Keratinocyte (primary cell): ENCODE results near the gene SIM2. TPM values are rescaled to one million over a fixed set of nuclear protein-coding genes. Genes with fewer than 3 reads are reported as not detected.

ENCODE experiments used
- DNase-seq: peaks from one replicate; pipeline ENCODE4 v3.0.0-alpha.2; 2011; ENCODE audit warnings: low read depth, missing footprints, low spot score
- FAIRE-seq: peaks from 2 replicates; lab custom pipeline; 2011; peaks lifted over from hg19 to GRCh38; lab: Jason Lieb, UNC
- H2AFZ ChIP-seq: 2 replicates; pipeline ENCODE4 v1.6.0; 2012; ENCODE audit warnings: low read length, control low read depth, inconsistent platforms; ENCODE audit not compliant: control insufficient read depth
- H3K27ac ChIP-seq: 2 replicates; pipeline ENCODE4 v1.5.1; 2011; ENCODE audit warnings: low read length; ENCODE audit not compliant: control insufficient read depth, insufficient read depth
- H3K27me3 ChIP-seq: 3 replicates; pipeline ENCODE4 v1.6.0; 2011; ENCODE audit warnings: low read length; ENCODE audit not compliant: control insufficient read depth, insufficient read depth; ENCODE audit errors: extremely low read depth
- H3K36me3 ChIP-seq, 2 experiments: 2 replicates in 1 of 2; 3 replicates in 1 of 2; pipeline ENCODE4 v1.5.1; 2011; ENCODE audit warnings: low read length in 2 of 2, mild to moderate bottlenecking in 1 of 2; ENCODE audit not compliant: control insufficient read depth in 2 of 2, insufficient read depth in 2 of 2; ENCODE audit errors: extremely low read depth in 1 of 2
- H3K4me1 ChIP-seq: 3 replicates; pipeline ENCODE4 v1.5.1; 2011; ENCODE audit warnings: low read length; ENCODE audit not compliant: control insufficient read depth, insufficient read depth; ENCODE audit errors: extremely low read depth
- H3K4me2 ChIP-seq: 3 replicates; pipeline ENCODE4 v1.6.0; 2011; ENCODE audit warnings: low read depth, low read length; ENCODE audit not compliant: control insufficient read depth, insufficient read depth; ENCODE audit errors: extremely low read depth
- H3K4me3 ChIP-seq, 3 experiments: fragments of 200-600 bp in 1 of 3; sonication (generic) in 1 of 3; 2 replicates in 2 of 3; 3 replicates in 1 of 3; pipeline ENCODE4 v1.5.1; 2011 to 2016; ENCODE audit warnings: low read length in 3 of 3, mild to moderate bottlenecking in 3 of 3, control low read depth in 2 of 3, inconsistent platforms in 1 of 3, low read depth in 1 of 3, mixed read lengths in 1 of 3, mixed run types in 1 of 3, moderate library complexity in 1 of 3; ENCODE audit not compliant: control insufficient read depth in 2 of 3, insufficient read depth in 2 of 3; ENCODE audit errors: extremely low read depth in 1 of 3
- H3K79me2 ChIP-seq: 2 replicates; pipeline ENCODE4 v1.6.0; 2012; ENCODE audit warnings: low read length; ENCODE audit not compliant: control insufficient read depth, insufficient read depth
- H3K9ac ChIP-seq: 3 replicates; pipeline ENCODE4 v1.6.0; 2011; ENCODE audit warnings: low read length; ENCODE audit not compliant: control insufficient read depth, insufficient read depth; ENCODE audit errors: extremely low read depth
- H3K9me1 ChIP-seq: 3 replicates; pipeline ENCODE4 v1.6.0; 2011; ENCODE audit warnings: low read length; ENCODE audit not compliant: control insufficient read depth, insufficient read depth; ENCODE audit errors: extremely low read depth
- H3K9me3 ChIP-seq: 2 replicates; pipeline ENCODE4 v1.5.1; 2012; ENCODE audit warnings: low read depth, low read length; ENCODE audit not compliant: control insufficient read depth
- H4K20me1 ChIP-seq: 3 replicates; pipeline ENCODE4 v1.6.0; 2011; ENCODE audit warnings: low read length; ENCODE audit not compliant: control insufficient read depth, insufficient read depth; ENCODE audit errors: extremely low read depth
- CTCF ChIP-seq, 3 experiments: IDR thresholded peaks in 1 of 3; conservative IDR thresholded peaks in 1 of 3; optimal IDR thresholded peaks in 1 of 3; 2 replicates in 2 of 3; 3 replicates in 1 of 3; pipeline versions ENCODE3 to v1.5.1; 2011; ENCODE audit warnings: low read length in 3 of 3, mild to moderate bottlenecking in 3 of 3, moderate library complexity in 2 of 3, control low read depth in 1 of 3, inconsistent platforms in 1 of 3; ENCODE audit not compliant: insufficient read depth in 2 of 3; ENCODE audit errors: extremely low read depth in 1 of 3
- EZH2 ChIP-seq: IDR thresholded peaks from one replicate; pipeline ENCODE4 v1.6.1; 2012; ENCODE audit warnings: inconsistent platforms, mild to moderate bottlenecking, low read length, moderate library complexity
- dilution Hi-C: fragments of 300-500 bp; cut with MboI; formaldehyde crosslinking; loops from one replicate; pipeline ENCODE4 v1.7.0; 2020; ENCODE audit warnings: low sequenced_read_pairs; ENCODE audit not compliant: extremely low pct_ligation_motif_present
- polyA plus RNA-seq, 5 experiments: library from polyadenylated mRNA; depleted of rRNA in 3 of 5; stranded (reverse) in 3 of 5; stranded (forward) in 1 of 5; unstranded in 1 of 5; fragments of >200 nt; gene quantifications; 1 replicate in 1 of 5; 2 replicates in 3 of 5; 3 replicates in 1 of 5; pipeline versions ENCODE4 v1.2.1 to v1.2.3, GENCODE V29; 2011 to 2012; ENCODE audit warnings: missing spikeins in 2 of 5, low read depth in 1 of 5, low replicate concordance in 1 of 5

The SIM2 gene
- polyA plus RNA-seq, 1 donor (not counting 4 experiments of a cell fraction or from before 2014, with no cell fraction given): 0.05 TPM

GRCh38 chr21:36751383-36751782 is 52.5 kb downstream of the SIM2 start:
- Histone ChIP-seq H3K4me2 (no peak overlapping the region), H3K9me1 (no peaks in the 10 kb centered on the region), H3K36me3 (no peaks in the 10 kb centered on the region), H2AFZ (no peak overlapping the region), H3K9me3 (no peaks in the 10 kb centered on the region), H4K20me1 (no peaks in the 10 kb centered on the region), H3K27ac (no peak overlapping the region), H3K4me1 (peaks cover 9% of the 10 kb centered on the region), H3K9ac (no peak overlapping the region), H3K4me3 (no peak overlapping the region), H3K27me3 (peaks cover 12% of the 10 kb centered on the region), H3K79me2 (no peaks in the 10 kb centered on the region)
- dilution Hi-C loops: no loop called here
- DNase-seq (no peak), FAIRE-seq (no peak)
- TF ChIP-seq CTCF (optimal IDR thresholded peaks at IDR 0.05 in 1 of 3, IDR thresholded peaks at IDR 0.05 in 1 of 3, conservative IDR thresholded peaks at IDR 0.05 in 1 of 3; ENCODE audit: extremely low read depth in 1 of 3, insufficient read depth in 2 of 3, low read length in 3 of 3) (no peak), EZH2 (no peak)

- no peaks in the 10 kb centered on the region for H3K27me3 ChIP-seq
- H3K9me3 ChIP-seq: no peaks in the 10 kb centered on the region
- no peak overlapping the region for H3K27ac ChIP-seq
- dilution Hi-C loops: no loop called here
- DNase-seq: no peak
- H3K4me1 ChIP-seq: peaks cover 6% of the 10 kb centered on the region
- H3K4me2 ChIP-seq: no peak overlapping the region
- FAIRE-seq: no peak
- no peak for TF ChIP-seq EZH2
- no peak for TF ChIP-seq CTCF (optimal IDR thresholded peaks at IDR 0.05 in 1 of 3, IDR thresholded peaks at IDR 0.05 in 1 of 3, conservative IDR thresholded peaks at IDR 0.05 in 1 of 3; ENCODE audit: extremely low read depth in 1 of 3, insufficient read depth in 2 of 3, low read length in 3 of 3)
- H2AFZ ChIP-seq: no peak overlapping the region
- no peaks in the 10 kb centered on the region for H3K9me1 ChIP-seq
- H3K36me3 ChIP-seq: peaks cover 0 to 1% of the 10 kb centered on the region in 2 experiments
- no peak overlapping the region for H3K9ac ChIP-seq
- H4K20me1 ChIP-seq: no peaks in the 10 kb centered on the region
- H3K4me3 ChIP-seq: no peak overlapping the region
- no peaks in the 10 kb centered on the region for H3K79me2 ChIP-seq
These were observed 54.6 kb downstream of the SIM2 start for GRCh38 chr21:36753556-36753955.
